ENCODE results near the gene TMEM272.

Gene TMEM272

GRCh38 chr13:51795419-51795818 is 49.6 kb downstream of the TMEM272 start:
- no peak for TF ChIP-seq ZNF565 (CRISPR knock-in tag; conservative IDR thresholded peaks at IDR 0.05; ENCODE audit: low read depth)
- TF ChIP-seq TOX (CRISPR knock-in tag; IDR thresholded peaks at IDR 0.05; ENCODE audit: borderline replicate concordance) = no peak
- TF ChIP-seq CREB5 (CRISPR knock-in tag; IDR thresholded peaks at IDR 0.05; ENCODE audit: low read depth) = no peak
- no peak for TF ChIP-seq TSHZ2 (CRISPR knock-in tag; IDR thresholded peaks at IDR 0.05)
- no peak for TF ChIP-seq ZC3H10 (CRISPR knock-in tag; IDR thresholded peaks at IDR 0.05)
- TF ChIP-seq RARB (CRISPR knock-in tag; IDR thresholded peaks at IDR 0.05) = no peak
- no peak for TF ChIP-seq GLIS3 (CRISPR knock-in tag; IDR thresholded peaks at IDR 0.05)
- TF ChIP-seq ESRRG (CRISPR knock-in tag; IDR thresholded peaks at IDR 0.05) = no peak
- TF ChIP-seq ARNTL (CRISPR knock-in tag; IDR thresholded peaks at IDR 0.05; ENCODE audit: borderline replicate concordance, low read depth) = no peak
- no peak for TF ChIP-seq TCF4 (CRISPR knock-in tag; IDR thresholded peaks at IDR 0.05; ENCODE audit: borderline replicate concordance)
- no peak for TF ChIP-seq ISL1 (CRISPR knock-in tag; IDR thresholded peaks at IDR 0.05)
- TF ChIP-seq ZNF8 (CRISPR knock-in tag; IDR thresholded peaks at IDR 0.05) = no peak
- no peak for TF ChIP-seq PPARA (CRISPR knock-in tag; IDR thresholded peaks at IDR 0.05; ENCODE audit: borderline replicate concordance)
- TF ChIP-seq, protein P1, sequence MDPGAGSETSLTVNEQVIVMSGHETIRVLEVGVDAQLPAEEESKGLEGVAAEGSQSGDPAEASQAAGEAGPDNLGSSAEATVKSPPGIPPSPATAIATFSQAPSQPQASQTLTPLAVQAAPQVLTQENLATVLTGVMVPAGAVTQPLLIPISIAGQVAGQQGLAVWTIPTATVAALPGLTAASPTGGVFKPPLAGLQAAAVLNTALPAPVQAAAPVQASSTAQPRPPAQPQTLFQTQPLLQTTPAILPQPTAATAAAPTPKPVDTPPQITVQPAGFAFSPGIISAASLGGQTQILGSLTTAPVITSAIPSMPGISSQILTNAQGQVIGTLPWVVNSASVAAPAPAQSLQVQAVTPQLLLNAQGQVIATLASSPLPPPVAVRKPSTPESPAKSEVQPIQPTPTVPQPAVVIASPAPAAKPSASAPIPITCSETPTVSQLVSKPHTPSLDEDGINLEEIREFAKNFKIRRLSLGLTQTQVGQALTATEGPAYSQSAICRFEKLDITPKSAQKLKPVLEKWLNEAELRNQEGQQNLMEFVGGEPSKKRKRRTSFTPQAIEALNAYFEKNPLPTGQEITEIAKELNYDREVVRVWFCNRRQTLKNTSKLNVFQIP (CRISPR knock-in tag; IDR thresholded peaks at IDR 0.05; ENCODE audit: borderline replicate concordance, low read depth) = no peak
- no peak for ATAC-seq

DNA sequence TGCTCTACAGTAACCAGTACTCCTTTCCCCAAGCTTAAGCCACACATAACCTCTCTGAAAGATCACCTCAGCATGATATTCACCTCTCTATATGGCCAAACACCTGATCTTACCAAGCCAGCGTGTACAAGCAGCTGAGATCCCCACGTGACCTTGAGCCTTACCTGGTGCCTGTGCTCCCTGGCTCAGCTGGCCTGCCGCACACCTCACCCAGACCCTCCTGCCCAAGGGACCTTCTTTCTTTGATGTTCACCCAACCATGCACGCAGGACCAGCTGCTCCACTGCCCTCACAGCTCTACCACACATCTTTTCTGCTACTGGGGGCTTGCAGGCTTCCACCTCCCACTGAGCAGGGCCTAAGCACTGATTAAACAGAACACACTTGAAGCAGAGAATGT is 50.0 kb downstream of the TMEM272 start:
- TF ChIP-seq ISL1 (CRISPR knock-in tag; IDR thresholded peaks at IDR 0.05) = no peak
- TF ChIP-seq TSHZ2 (CRISPR knock-in tag; IDR thresholded peaks at IDR 0.05) = no peak
- no peak for TF ChIP-seq TOX (CRISPR knock-in tag; IDR thresholded peaks at IDR 0.05; ENCODE audit: borderline replicate concordance)
- no peak for TF ChIP-seq RARB (CRISPR knock-in tag; IDR thresholded peaks at IDR 0.05)
- TF ChIP-seq, protein P1 (CRISPR knock-in tag; IDR thresholded peaks at IDR 0.05; ENCODE audit: borderline replicate concordance, low read depth) = no peak
- TF ChIP-seq ZFP30 (CRISPR knock-in tag; IDR thresholded peaks at IDR 0.05) = no peak
- no peak for ATAC-seq

- ATAC-seq = peak; percentile 94
- TF ChIP-seq CREB5 (CRISPR knock-in tag; IDR thresholded peaks at IDR 0.05; ENCODE audit: low read depth) = no peak
- peak; percentile 46; the same call in 1 of the 2 replicates for TF ChIP-seq ZFP3 (CRISPR knock-in tag; IDR thresholded peaks at IDR 0.05)
Measured at GRCh38 chr13:51793570-51794271, 51.3 kb downstream of the TMEM272 start.
